HL-60 (cell line): ENCODE data around the gene SLC40A1.

ENCODE experiments used
- DNase-seq, 2 experiments: peaks; one replicate each; pipeline ENCODE4 v3.0.0-alpha.2; 2010 to 2020; ENCODE audit warnings: low read depth in 1 of 2, low spot score in 1 of 2
- H3K27ac ChIP-seq: fragments of 250-450 bp; sonication (Bioruptor Pico); replicated peaks from 2 replicates; pipeline ENCODE4 v1.5.1; 2020; ENCODE audit warnings: mild to moderate bottlenecking, moderate library complexity
- H3K27me3 ChIP-seq: fragments of 250-450 bp; sonication (Bioruptor Pico); 2 replicates; pipeline ENCODE4 v1.5.1; 2021; ENCODE audit warnings: mild to moderate bottlenecking, moderate library complexity; ENCODE audit not compliant: insufficient read depth, poor library complexity, severe bottlenecking
- H3K4me3 ChIP-seq: replicated peaks from 2 replicates; pipeline ENCODE4 v1.5.1; 2011; ENCODE audit warnings: mild to moderate bottlenecking, control low read depth, low read length; ENCODE audit not compliant: insufficient read depth
- GABPA ChIP-seq: IDR thresholded peaks from 2 replicates; pipeline ENCODE4 v1.6.1; 2012; ENCODE audit warnings: low read depth
- POLR2AphosphoS5 ChIP-seq: IDR thresholded peaks from 2 replicates; pipeline ENCODE4 v1.6.1; 2012; ENCODE audit warnings: low read depth
- SPI1 ChIP-seq: IDR thresholded peaks from 2 replicates; pipeline ENCODE4 v1.6.1; 2012; ENCODE audit warnings: low read depth, mild to moderate bottlenecking, borderline replicate concordance
- TF ChIP-seq, protein P1 (sequence below): IDR thresholded peaks from 2 replicates; pipeline ENCODE4 v1.6.1; 2012; ENCODE audit warnings: low read depth; ENCODE audit not compliant: insufficient replicate concordance
- TF ChIP-seq, protein P2 (sequence below): IDR thresholded peaks from one replicate; pipeline ENCODE4 v1.5.1; 2011; ENCODE audit warnings: low read length, control low read depth, inconsistent platforms; ENCODE audit not compliant: insufficient read depth

Gene SLC40A1

DNA sequence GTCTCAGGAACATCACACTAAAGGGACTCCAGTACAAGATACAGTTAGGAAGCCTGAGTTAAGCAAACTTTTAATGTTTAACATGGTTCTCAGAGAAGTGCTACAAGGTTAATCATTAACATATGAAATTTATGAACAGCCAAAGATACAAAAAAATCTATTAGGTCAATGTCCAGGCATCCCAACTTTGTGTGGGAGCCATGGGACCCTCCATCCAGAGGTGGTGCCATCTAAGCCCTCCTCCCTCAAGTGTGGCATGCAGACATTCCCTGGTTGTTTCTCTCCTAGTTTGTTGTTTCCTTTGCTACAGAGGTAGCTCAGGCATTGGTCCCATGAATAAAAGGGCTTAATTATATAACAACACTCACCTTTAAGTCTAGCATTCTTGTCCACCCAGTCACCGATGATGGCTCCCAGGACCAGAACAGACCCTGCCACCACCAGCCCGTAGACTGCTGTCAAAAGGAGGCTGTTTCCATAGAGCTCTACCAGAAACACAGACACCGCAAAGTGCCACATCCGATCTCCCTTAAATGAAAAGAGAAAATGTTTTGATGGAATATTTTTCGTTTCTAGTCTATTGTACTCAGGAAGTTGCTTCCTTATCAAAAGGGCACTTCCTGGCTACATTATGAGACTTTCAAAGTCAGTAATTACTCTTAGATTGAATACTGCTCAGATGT lies 5.7 kb downstream of the SLC40A1 start:
- no peak overlapping the region for H3K27ac ChIP-seq
- no peaks in the 10 kb centered on the region for H3K27me3 ChIP-seq
- H3K4me3 ChIP-seq = no peak overlapping the region
- DNase-seq = no peak
- no peak for TF ChIP-seq GABPA
- TF ChIP-seq, protein P1, sequence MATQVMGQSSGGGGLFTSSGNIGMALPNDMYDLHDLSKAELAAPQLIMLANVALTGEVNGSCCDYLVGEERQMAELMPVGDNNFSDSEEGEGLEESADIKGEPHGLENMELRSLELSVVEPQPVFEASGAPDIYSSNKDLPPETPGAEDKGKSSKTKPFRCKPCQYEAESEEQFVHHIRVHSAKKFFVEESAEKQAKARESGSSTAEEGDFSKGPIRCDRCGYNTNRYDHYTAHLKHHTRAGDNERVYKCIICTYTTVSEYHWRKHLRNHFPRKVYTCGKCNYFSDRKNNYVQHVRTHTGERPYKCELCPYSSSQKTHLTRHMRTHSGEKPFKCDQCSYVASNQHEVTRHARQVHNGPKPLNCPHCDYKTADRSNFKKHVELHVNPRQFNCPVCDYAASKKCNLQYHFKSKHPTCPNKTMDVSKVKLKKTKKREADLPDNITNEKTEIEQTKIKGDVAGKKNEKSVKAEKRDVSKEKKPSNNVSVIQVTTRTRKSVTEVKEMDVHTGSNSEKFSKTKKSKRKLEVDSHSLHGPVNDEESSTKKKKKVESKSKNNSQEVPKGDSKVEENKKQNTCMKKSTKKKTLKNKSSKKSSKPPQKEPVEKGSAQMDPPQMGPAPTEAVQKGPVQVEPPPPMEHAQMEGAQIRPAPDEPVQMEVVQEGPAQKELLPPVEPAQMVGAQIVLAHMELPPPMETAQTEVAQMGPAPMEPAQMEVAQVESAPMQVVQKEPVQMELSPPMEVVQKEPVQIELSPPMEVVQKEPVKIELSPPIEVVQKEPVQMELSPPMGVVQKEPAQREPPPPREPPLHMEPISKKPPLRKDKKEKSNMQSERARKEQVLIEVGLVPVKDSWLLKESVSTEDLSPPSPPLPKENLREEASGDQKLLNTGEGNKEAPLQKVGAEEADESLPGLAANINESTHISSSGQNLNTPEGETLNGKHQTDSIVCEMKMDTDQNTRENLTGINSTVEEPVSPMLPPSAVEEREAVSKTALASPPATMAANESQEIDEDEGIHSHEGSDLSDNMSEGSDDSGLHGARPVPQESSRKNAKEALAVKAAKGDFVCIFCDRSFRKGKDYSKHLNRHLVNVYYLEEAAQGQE = no peak
- no peak for TF ChIP-seq POLR2AphosphoS5
- TF ChIP-seq, protein P2, sequence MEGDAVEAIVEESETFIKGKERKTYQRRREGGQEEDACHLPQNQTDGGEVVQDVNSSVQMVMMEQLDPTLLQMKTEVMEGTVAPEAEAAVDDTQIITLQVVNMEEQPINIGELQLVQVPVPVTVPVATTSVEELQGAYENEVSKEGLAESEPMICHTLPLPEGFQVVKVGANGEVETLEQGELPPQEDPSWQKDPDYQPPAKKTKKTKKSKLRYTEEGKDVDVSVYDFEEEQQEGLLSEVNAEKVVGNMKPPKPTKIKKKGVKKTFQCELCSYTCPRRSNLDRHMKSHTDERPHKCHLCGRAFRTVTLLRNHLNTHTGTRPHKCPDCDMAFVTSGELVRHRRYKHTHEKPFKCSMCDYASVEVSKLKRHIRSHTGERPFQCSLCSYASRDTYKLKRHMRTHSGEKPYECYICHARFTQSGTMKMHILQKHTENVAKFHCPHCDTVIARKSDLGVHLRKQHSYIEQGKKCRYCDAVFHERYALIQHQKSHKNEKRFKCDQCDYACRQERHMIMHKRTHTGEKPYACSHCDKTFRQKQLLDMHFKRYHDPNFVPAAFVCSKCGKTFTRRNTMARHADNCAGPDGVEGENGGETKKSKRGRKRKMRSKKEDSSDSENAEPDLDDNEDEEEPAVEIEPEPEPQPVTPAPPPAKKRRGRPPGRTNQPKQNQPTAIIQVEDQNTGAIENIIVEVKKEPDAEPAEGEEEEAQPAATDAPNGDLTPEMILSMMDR = no peak
- no peak for TF ChIP-seq SPI1

DNA sequence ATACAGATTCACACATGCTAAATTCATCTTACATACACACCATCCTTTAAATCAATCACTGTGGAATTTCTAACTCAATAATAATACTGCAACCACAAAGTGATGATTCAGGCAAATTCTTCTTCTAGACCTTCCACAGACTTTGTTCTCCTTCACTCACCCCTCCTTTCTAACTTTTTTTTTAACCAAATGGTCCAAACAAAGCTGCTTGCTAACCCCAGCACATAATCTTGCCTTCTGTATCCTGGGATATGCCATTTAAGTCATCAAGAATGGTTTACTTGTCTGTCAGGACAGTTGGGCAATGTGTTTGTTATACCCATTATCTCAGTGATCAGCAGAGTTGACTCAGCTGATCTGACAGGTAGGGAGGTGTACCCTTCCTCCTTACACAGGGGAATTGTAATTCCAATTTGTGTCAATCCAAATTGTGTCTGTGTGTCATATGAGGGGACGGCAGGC lies 10.0 kb downstream of the SLC40A1 start:
- H3K27me3 ChIP-seq = no peaks in the 10 kb centered on the region
- H3K27ac ChIP-seq = no peak overlapping the region
- H3K4me3 ChIP-seq = no peak overlapping the region
- TF ChIP-seq, protein P2 = no peak
- TF ChIP-seq POLR2AphosphoS5 (no peak), SPI1 (no peak), GABPA (no peak)
- TF ChIP-seq, protein P1 = no peak
- no peak for DNase-seq

DNA sequence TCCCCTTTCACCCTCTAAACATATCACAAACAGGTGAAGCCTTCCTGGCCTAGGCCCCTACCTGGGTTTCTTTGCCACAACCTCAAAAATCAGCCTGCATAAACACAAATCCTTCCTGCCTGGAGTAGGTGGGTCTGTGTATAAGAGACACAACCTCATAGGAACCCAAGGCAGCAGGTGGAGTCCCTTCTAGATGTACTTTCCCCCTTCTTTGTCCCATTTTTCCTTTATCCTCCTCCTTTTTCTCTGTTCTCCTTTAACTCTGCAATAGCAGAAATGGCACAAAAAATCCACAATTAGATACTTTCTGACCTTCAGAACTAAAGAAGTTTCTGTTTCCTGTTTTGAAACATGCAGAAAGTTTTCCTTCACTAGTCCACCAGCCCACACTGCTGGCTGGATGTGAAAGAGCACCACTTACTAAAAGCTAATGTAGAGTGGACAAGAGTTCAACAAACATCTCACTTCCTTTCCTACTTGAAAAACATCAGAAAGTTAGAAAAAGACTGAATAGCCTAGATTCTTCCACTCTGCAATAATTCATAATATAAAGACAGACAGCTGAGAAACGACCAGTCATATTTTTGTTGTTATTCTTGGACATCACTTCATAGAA lies 11.2 kb downstream of the SLC40A1 start:
- H3K4me3 ChIP-seq = no peak overlapping the region
- DNase-seq = no peak
- TF ChIP-seq, protein P1 = no peak
- no peak for TF ChIP-seq GABPA
- TF ChIP-seq SPI1 = no peak
- no peak for TF ChIP-seq POLR2AphosphoS5
- TF ChIP-seq, protein P2 = no peak
- H3K27me3 ChIP-seq = no peaks in the 10 kb centered on the region
- H3K27ac ChIP-seq = no peak overlapping the region
